KMS-11 (cell line): Measurements from ENCODE around the gene GPR35.

Source experiments
- H2AFZ ChIP-seq: fragments of 200-600 bp; sonication (generic); 2 replicates; pipeline ENCODE4 v1.6.1; 2016; ENCODE audit warnings: antibody characterized with exemption, mixed run types, low read depth
- H3K27ac ChIP-seq: fragments of 200-600 bp; sonication (generic); 2 replicates; pipeline ENCODE4 v1.6.1; 2016; ENCODE audit warnings: mild to moderate bottlenecking, mixed run types
- H3K27me3 ChIP-seq: fragments of 200-600 bp; sonication (generic); 2 replicates; pipeline ENCODE4 v1.6.1; 2017; ENCODE audit warnings: mild to moderate bottlenecking, low read depth, mixed run types, moderate library complexity; ENCODE audit not compliant: insufficient read depth
- H3K36me3 ChIP-seq: fragments of 200-600 bp; sonication (generic); 2 replicates; pipeline ENCODE4 v1.6.1; 2017; ENCODE audit warnings: mild to moderate bottlenecking, mixed run types; ENCODE audit not compliant: insufficient read depth
- H3K4me1 ChIP-seq: fragments of 200-600 bp; sonication (generic); 2 replicates; pipeline ENCODE4 v1.6.1; 2016; ENCODE audit warnings: mild to moderate bottlenecking, low read depth, mixed run types; ENCODE audit not compliant: poor library complexity, severe bottlenecking
- H3K4me2 ChIP-seq: fragments of 200-600 bp; sonication (generic); 2 replicates; pipeline ENCODE4 v1.7.0; 2016; ENCODE audit warnings: mild to moderate bottlenecking, mixed run types
- H3K4me3 ChIP-seq: fragments of 200-600 bp; sonication (generic); IDR thresholded peaks from 2 replicates; pipeline ENCODE4 v1.6.1; 2017; ENCODE audit warnings: low read depth, low read length, mixed read lengths; ENCODE audit not compliant: insufficient read depth
- H3K79me2 ChIP-seq: fragments of 200-600 bp; sonication (generic); 2 replicates; pipeline ENCODE4 v1.6.1; 2016; ENCODE audit warnings: low read depth, mixed run types; ENCODE audit not compliant: insufficient read depth
- H3K9ac ChIP-seq: fragments of 200-600 bp; sonication (generic); 2 replicates; pipeline ENCODE4 v1.6.1; 2016; ENCODE audit warnings: mild to moderate bottlenecking, mixed run types
- H4K20me1 ChIP-seq: fragments of 200-600 bp; sonication (generic); 2 replicates; pipeline ENCODE4 v1.6.1; 2016; ENCODE audit warnings: mild to moderate bottlenecking, mixed run types; ENCODE audit not compliant: insufficient read depth
- TF ChIP-seq, protein P1 (sequence below): fragments of 200-600 bp; sonication (generic); conservative IDR thresholded peaks from 2 replicates; pipeline ENCODE4 v1.6.1; 2017; ENCODE audit warnings: low read depth, mild to moderate bottlenecking, antibody characterized with exemption, low read length, moderate library complexity, mixed read lengths

GPR35 gene

DNA sequence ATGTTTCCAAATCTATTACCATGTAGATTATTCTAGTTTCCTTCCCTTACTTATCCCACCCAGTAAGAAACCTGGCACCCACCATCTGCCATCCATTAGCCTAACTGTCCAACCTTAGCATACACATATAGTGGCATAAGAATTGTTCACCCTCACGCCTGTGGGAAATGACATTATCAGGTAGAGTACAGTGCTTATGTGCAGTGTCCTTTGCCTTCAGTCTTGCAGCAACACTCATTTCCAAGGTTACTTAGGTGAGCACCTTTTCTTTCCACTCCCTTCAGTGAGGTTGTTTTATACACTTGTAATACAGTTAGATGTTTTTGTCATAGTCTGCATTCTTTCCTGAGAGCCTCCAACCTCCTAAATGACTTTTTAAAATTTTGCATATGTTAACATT, 39.3 kb downstream of the GPR35 start:
- Histone ChIP-seq H3K79me2 (no peaks in the 10 kb centered on the region), H3K27me3 (peaks cover 17% of the 10 kb centered on the region; the same call in 1 of the 2 replicates), H2AFZ (no peak overlapping the region), H3K4me2 (no peak overlapping the region), H3K4me3 (no peak overlapping the region), H3K4me1 (no peaks in the 10 kb centered on the region), H4K20me1 (no peaks in the 10 kb centered on the region), H3K9ac (no peak overlapping the region), H3K36me3 (no peaks in the 10 kb centered on the region), H3K27ac (no peak overlapping the region)
- TF ChIP-seq, protein P1, sequence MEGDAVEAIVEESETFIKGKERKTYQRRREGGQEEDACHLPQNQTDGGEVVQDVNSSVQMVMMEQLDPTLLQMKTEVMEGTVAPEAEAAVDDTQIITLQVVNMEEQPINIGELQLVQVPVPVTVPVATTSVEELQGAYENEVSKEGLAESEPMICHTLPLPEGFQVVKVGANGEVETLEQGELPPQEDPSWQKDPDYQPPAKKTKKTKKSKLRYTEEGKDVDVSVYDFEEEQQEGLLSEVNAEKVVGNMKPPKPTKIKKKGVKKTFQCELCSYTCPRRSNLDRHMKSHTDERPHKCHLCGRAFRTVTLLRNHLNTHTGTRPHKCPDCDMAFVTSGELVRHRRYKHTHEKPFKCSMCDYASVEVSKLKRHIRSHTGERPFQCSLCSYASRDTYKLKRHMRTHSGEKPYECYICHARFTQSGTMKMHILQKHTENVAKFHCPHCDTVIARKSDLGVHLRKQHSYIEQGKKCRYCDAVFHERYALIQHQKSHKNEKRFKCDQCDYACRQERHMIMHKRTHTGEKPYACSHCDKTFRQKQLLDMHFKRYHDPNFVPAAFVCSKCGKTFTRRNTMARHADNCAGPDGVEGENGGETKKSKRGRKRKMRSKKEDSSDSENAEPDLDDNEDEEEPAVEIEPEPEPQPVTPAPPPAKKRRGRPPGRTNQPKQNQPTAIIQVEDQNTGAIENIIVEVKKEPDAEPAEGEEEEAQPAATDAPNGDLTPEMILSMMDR, result no peak

DNA sequence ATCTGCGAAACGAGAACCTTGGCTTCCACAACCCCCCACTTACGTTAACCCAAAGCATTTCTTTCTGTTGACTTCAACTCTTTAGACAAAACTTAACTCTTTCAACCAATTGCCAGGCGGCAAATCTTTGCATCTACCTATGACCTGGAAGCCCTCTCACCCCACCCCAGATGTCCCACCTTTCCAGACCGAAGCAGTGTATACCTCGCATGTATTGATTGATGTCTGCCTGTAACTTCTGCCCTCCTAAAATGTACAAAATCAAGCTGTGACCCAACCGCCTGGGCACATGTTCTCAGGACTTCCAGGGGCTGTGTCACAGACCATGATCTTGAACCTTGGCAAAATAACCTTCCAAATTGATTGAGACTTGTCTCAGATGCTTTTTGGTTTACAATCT, 45.1 kb downstream of the GPR35 start:
- H2AFZ ChIP-seq, result no peak overlapping the region
- peaks cover 28% of the 10 kb centered on the region; the same call in 1 of the 2 replicates for H3K27me3 ChIP-seq
- H3K9ac ChIP-seq, result no peak overlapping the region
- TF ChIP-seq, protein P1, result no peak
- H3K27ac ChIP-seq, result no peak overlapping the region
- H3K4me1 ChIP-seq, result no peaks in the 10 kb centered on the region
- no peaks in the 10 kb centered on the region for H3K79me2 ChIP-seq
- no peak overlapping the region for H3K4me3 ChIP-seq
- no peaks in the 10 kb centered on the region for H3K36me3 ChIP-seq
- no peaks in the 10 kb centered on the region for H4K20me1 ChIP-seq
- no peak overlapping the region for H3K4me2 ChIP-seq

DNA sequence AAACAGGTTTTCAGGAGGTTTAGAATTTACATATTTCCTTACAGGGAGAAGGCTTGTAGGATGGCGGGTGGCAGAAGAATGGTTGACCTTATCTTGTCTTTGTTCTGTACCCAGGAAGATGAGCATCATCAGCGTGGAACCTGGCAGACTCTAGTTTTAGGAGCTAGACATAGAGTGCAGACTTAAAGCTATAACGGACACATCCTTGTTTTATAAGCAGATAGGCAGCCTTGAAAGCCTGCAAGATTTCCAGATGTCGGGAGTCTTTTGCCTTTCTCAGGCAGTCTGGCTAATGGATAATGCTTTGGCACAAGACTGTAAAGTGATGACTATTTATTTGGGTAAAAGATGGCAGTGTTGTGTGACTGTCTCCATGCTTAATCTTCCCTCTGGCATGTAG, 45.7 kb downstream of the GPR35 start:
- H3K4me2 ChIP-seq, result no peak overlapping the region
- H3K9ac ChIP-seq, result no peak overlapping the region
- no peak overlapping the region for H3K4me3 ChIP-seq
- no peaks in the 10 kb centered on the region for H3K79me2 ChIP-seq
- no peaks in the 10 kb centered on the region for H3K4me1 ChIP-seq
- H3K27me3 ChIP-seq, result peaks cover 23% of the 10 kb centered on the region; the same call in 1 of the 2 replicates
- no peak overlapping the region for H2AFZ ChIP-seq
- H3K36me3 ChIP-seq, result no peaks in the 10 kb centered on the region
- TF ChIP-seq, protein P1, result no peak
- no peak overlapping the region for H3K27ac ChIP-seq
- H4K20me1 ChIP-seq, result no peaks in the 10 kb centered on the region

DNA sequence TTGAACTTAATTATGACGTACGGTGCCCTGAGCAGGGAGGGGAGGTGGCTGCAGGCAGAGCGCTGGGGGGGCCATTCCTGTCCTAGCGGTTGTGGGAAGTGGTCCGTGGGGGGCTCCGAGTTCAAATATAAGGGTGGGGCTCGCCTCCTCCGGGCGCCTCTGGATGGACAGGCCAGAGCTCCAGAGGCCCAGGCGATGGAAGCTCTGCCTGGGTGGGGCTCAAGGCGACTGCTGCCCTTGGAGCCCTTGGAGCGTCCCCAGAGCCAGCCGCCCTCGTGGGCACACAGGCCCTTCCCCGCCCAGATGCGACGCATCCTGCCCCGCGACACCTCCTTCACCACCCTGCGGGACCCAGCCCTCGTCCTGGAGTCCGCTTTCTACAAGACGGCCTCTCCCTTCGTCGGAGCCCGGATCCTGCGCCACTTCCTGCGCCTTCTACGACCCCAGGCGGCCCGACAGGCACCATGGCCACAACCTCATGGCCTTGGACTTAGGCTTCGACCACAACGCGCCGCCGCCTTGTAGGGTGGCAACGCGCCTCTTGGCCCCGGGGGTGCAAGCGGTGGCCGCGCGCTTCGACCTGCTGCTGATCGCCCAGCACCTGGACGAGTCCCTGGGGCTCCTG, 46.9 kb downstream of the GPR35 start:
- H3K27ac ChIP-seq, result no peak overlapping the region
- no peaks in the 10 kb centered on the region for H3K79me2 ChIP-seq
- H3K36me3 ChIP-seq, result no peaks in the 10 kb centered on the region
- H3K4me2 ChIP-seq, result no peak overlapping the region
- H2AFZ ChIP-seq, result no peak overlapping the region
- no peak overlapping the region for H3K9ac ChIP-seq
- no peaks in the 10 kb centered on the region for H4K20me1 ChIP-seq
- no peak overlapping the region for H3K4me3 ChIP-seq
- H3K27me3 ChIP-seq, result peaks cover 14% of the 10 kb centered on the region; the same call in 1 of the 2 replicates
- TF ChIP-seq, protein P1, result no peak
- H3K4me1 ChIP-seq, result no peaks in the 10 kb centered on the region
